ENCODE results near the gene DNMT3A.

Gene DNMT3A

DNA sequence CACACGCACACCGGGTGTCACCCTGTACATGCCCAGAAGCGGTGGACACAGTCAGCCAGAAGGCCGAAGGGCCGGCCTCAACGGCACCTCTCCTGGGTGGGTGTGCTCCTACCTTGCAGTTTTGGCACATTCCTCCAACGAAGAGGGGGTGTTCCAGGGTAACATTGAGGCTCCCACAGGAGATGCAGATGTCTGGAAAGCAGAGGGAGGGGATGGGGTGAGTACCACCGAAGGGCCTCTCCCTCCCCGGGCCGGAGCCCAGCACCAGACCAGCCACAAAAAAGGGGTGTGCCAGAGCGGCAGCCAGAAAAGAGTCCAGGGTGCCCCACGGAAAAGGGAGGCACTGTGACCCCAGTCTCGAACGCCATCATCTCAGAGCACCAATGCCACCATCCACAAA lies 96.6 kb downstream of the DNMT3A start:
- Histone ChIP-seq H3K4me2 (ENCODE audit: insufficient read depth, low read length) (no peak overlapping the region), H2AFZ (ENCODE audit: low read depth, low read length) (no peak overlapping the region), H3K4me1 (ENCODE audit: insufficient read depth, low read length) (0 out of 2 replicates have a peak, but pooled peaks cover under 1% of the 10 kb centered on the region), H3K27ac (ENCODE audit: low read length) (no peak overlapping the region), H3K27me3 (ENCODE audit: insufficient read depth, low read length, poor library complexity) (no peaks in the 10 kb centered on the region), H4K20me1 (ENCODE audit: insufficient read depth, low read length) (peaks cover 13% of the 10 kb centered on the region; the same call in 1 of the 2 replicates), H3K79me2 (ENCODE audit: insufficient read depth, low read length) (peaks cover 11% of the 10 kb centered on the region), H3K9ac (ENCODE audit: low read depth, low read length) (no peak overlapping the region), H3K4me3 (ENCODE audit: low read depth in 1 of 2, low read length in 2 of 2) (no peak overlapping the region), H3K36me3 (ENCODE audit: insufficient read depth, low read length) (peaks cover 91% of the 10 kb centered on the region), H3K9me3 (ENCODE audit: insufficient read depth, low read length, severe bottlenecking) (no peaks in the 10 kb centered on the region)
- no peak for TF ChIP-seq EZH2 (IDR thresholded peaks at IDR 0.05; ENCODE audit: borderline replicate concordance, low read depth, low read length, severe bottlenecking)
- TF ChIP-seq, protein P1, sequence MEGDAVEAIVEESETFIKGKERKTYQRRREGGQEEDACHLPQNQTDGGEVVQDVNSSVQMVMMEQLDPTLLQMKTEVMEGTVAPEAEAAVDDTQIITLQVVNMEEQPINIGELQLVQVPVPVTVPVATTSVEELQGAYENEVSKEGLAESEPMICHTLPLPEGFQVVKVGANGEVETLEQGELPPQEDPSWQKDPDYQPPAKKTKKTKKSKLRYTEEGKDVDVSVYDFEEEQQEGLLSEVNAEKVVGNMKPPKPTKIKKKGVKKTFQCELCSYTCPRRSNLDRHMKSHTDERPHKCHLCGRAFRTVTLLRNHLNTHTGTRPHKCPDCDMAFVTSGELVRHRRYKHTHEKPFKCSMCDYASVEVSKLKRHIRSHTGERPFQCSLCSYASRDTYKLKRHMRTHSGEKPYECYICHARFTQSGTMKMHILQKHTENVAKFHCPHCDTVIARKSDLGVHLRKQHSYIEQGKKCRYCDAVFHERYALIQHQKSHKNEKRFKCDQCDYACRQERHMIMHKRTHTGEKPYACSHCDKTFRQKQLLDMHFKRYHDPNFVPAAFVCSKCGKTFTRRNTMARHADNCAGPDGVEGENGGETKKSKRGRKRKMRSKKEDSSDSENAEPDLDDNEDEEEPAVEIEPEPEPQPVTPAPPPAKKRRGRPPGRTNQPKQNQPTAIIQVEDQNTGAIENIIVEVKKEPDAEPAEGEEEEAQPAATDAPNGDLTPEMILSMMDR (IDR thresholded peaks at IDR 0.05; ENCODE audit: borderline replicate concordance, extremely low read depth, low read length, poor library complexity, severe bottlenecking) = no peak
- ATAC-seq (ENCODE audit: insufficient read depth, low read depth) (no peak), DNase-seq (no peak)

GRCh38 chr2:25243995-25244394 lies 97.7 kb downstream of the DNMT3A start:
- Histone ChIP-seq H3K9ac (ENCODE audit: low read depth, low read length) (no peak overlapping the region), H3K9me3 (ENCODE audit: insufficient read depth, low read length, severe bottlenecking) (no peaks in the 10 kb centered on the region), H3K4me2 (ENCODE audit: insufficient read depth, low read length) (no peak overlapping the region), H2AFZ (ENCODE audit: low read depth, low read length) (no peak overlapping the region), H4K20me1 (ENCODE audit: insufficient read depth, low read length) (peaks cover 8% of the 10 kb centered on the region; the same call in 1 of the 2 replicates), H3K4me1 (ENCODE audit: insufficient read depth, low read length) (no peaks in the 10 kb centered on the region), H3K4me3 (ENCODE audit: low read depth in 1 of 2, low read length in 2 of 2) (no peak overlapping the region), H3K79me2 (ENCODE audit: insufficient read depth, low read length) (no peaks in the 10 kb centered on the region), H3K27me3 (ENCODE audit: insufficient read depth, low read length, poor library complexity) (no peaks in the 10 kb centered on the region), H3K27ac (ENCODE audit: low read length) (no peak overlapping the region), H3K36me3 (ENCODE audit: insufficient read depth, low read length) (peaks cover 93% of the 10 kb centered on the region)
- ATAC-seq (ENCODE audit: insufficient read depth, low read depth) = no peak
- TF ChIP-seq, protein P1 (IDR thresholded peaks at IDR 0.05; ENCODE audit: borderline replicate concordance, extremely low read depth, low read length, poor library complexity, severe bottlenecking) = no peak
- no peak for TF ChIP-seq EZH2 (IDR thresholded peaks at IDR 0.05; ENCODE audit: borderline replicate concordance, low read depth, low read length, severe bottlenecking)
- no peak for DNase-seq

DNA sequence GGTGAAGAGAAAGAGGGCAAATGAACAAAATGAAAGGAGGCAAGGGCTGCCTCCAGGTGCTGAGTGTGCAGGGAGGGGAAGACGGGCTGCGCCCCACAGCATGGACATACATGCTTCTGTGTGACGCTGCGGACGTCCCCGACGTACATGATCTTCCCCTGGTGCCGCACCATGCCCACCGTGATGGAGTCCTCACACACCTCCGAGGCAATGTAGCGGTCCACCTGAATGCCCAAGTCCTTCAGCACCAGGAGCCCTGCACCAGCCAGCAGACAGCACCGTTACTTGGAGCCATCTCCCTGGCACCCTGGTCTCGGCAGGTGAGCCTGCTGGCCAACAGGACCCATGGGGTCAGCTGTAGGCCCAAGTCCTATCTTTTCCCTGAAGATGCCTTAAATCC lies 100.3 kb downstream of the DNMT3A start:
- TF ChIP-seq, protein P1 (IDR thresholded peaks at IDR 0.05; ENCODE audit: borderline replicate concordance, extremely low read depth, low read length, poor library complexity, severe bottlenecking) = no peak
- no peak for TF ChIP-seq EZH2 (IDR thresholded peaks at IDR 0.05; ENCODE audit: borderline replicate concordance, low read depth, low read length, severe bottlenecking)
- no peaks in the 10 kb centered on the region for H3K9me3 ChIP-seq (ENCODE audit: insufficient read depth, low read length, severe bottlenecking)
- no peak overlapping the region for H2AFZ ChIP-seq (ENCODE audit: low read depth, low read length)
- no peaks in the 10 kb centered on the region for H3K79me2 ChIP-seq (ENCODE audit: insufficient read depth, low read length)
- no peaks in the 10 kb centered on the region for H3K4me1 ChIP-seq (ENCODE audit: insufficient read depth, low read length)
- H3K9ac ChIP-seq (ENCODE audit: low read depth, low read length) = no peak overlapping the region
- no peak overlapping the region for H3K4me3 ChIP-seq (ENCODE audit: low read depth in 1 of 2, low read length in 2 of 2)
- no peak overlapping the region for H3K27ac ChIP-seq (ENCODE audit: low read length)
- ATAC-seq (ENCODE audit: insufficient read depth, low read depth) = no peak
- no peak for DNase-seq
- peaks cover 92% of the 10 kb centered on the region for H3K36me3 ChIP-seq (ENCODE audit: insufficient read depth, low read length)
- H3K27me3 ChIP-seq (ENCODE audit: insufficient read depth, low read length, poor library complexity) = no peaks in the 10 kb centered on the region
- no peak overlapping the region for H3K4me2 ChIP-seq (ENCODE audit: insufficient read depth, low read length)
- H4K20me1 ChIP-seq (ENCODE audit: insufficient read depth, low read length) = no peaks in the 10 kb centered on the region; the same call in 1 of the 2 replicates

DNA sequence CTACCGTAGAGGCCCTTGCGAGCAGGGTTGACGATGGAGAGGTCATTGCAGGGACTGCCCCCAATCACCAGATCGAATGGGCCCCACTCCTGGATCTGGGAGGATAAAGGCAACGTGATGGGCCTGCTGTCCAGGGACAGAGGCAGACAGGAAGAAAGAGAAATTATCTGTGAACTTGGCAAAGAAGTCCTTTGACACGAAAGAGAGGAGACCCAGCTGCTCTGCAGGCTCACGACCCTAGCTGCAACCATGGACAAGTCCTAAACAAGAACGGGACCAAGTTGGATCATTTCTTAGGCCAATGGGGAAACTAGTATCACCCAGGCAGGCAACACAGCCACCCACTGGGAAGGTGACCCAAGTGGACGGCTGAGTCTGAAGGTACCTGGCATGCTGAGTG lies 101.1 kb downstream of the DNMT3A start:
- no peak overlapping the region for H3K27ac ChIP-seq (ENCODE audit: low read length)
- no peak overlapping the region for H2AFZ ChIP-seq (ENCODE audit: low read depth, low read length)
- H3K4me2 ChIP-seq (ENCODE audit: insufficient read depth, low read length) = no peak overlapping the region
- no peak for TF ChIP-seq EZH2 (IDR thresholded peaks at IDR 0.05; ENCODE audit: borderline replicate concordance, low read depth, low read length, severe bottlenecking)
- TF ChIP-seq, protein P1 (IDR thresholded peaks at IDR 0.05; ENCODE audit: borderline replicate concordance, extremely low read depth, low read length, poor library complexity, severe bottlenecking) = no peak
- ATAC-seq (ENCODE audit: insufficient read depth, low read depth) (no peak), DNase-seq (no peak)
- H4K20me1 ChIP-seq (ENCODE audit: insufficient read depth, low read length) = no peaks in the 10 kb centered on the region; the same call in 1 of the 2 replicates
- no peaks in the 10 kb centered on the region for H3K4me1 ChIP-seq (ENCODE audit: insufficient read depth, low read length)
- no peaks in the 10 kb centered on the region for H3K79me2 ChIP-seq (ENCODE audit: insufficient read depth, low read length)
- no peaks in the 10 kb centered on the region for H3K9me3 ChIP-seq (ENCODE audit: insufficient read depth, low read length, severe bottlenecking)
- no peaks in the 10 kb centered on the region for H3K27me3 ChIP-seq (ENCODE audit: insufficient read depth, low read length, poor library complexity)
- no peak overlapping the region for H3K9ac ChIP-seq (ENCODE audit: low read depth, low read length)
- H3K36me3 ChIP-seq (ENCODE audit: insufficient read depth, low read length) = peaks cover 89% of the 10 kb centered on the region
- no peak overlapping the region for H3K4me3 ChIP-seq (ENCODE audit: low read depth in 1 of 2, low read length in 2 of 2)

Data from DND-41 (cell line).